ENCODE data around the gene LCNL1. TPM values are rescaled to one million over a fixed set of nuclear protein-coding genes. Genes with fewer than 3 reads are reported as not detected.

Gene LCNL1
- total RNA-seq, 6 donors from 2014 or later: 0.61 to 6.3 (median 1.8) TPM; not detected in 1

DNA sequence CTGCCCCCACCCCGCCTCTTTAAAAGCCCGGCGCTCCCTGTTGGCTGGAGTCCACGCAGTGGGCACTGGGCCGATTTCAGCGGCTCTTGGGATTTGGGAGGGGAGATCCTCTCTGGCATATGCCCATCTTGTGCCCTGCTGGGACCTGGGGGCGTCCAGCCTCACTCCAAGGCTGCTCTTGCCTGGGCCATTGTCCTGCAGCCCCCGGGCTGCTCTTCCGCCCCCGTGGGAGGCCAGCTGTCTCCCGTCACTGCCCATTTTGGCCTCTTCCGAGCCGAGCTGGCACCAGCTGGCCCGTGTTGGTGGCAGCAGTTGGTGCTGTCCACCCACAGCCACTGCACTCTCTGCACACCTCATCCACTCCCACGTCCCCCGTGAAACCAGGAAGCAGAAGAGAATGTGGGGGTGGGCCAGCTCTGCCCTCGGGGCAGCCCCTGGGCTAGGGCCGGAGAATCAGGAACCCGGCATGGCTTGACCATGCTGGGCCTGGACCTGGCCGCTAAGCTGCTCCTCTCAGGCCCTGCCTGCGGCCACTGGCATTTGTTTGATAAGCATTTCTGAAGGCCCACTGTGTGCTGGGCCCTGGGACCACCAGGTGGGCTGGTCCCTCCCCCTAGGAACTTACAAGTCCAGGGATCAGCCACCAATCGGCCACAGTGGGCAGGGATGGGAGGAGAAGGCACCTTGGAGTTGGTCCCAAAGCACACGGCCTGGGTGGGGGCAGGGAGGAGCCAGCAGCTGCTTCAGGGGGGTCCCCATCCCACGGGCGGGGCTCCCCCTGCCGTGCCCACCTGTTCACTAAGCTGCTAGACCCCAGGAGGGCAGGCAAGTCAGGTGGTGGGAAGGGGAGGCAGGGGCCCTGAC lies 35.5 kb upstream of the LCNL1 start:
- H3K27me3 ChIP-seq: no peaks in the 10 kb centered on the region
- ATAC-seq (ENCODE audit: low FRiP score in 2 of 2) (no peak), DNase-seq (peak in 1 of 2 donors; percentile 77)
- H3K4me1 ChIP-seq: peaks cover 38 to 67% (median 43%) of the 10 kb centered on the region in 4 donors
- TF ChIP-seq, protein P1, sequence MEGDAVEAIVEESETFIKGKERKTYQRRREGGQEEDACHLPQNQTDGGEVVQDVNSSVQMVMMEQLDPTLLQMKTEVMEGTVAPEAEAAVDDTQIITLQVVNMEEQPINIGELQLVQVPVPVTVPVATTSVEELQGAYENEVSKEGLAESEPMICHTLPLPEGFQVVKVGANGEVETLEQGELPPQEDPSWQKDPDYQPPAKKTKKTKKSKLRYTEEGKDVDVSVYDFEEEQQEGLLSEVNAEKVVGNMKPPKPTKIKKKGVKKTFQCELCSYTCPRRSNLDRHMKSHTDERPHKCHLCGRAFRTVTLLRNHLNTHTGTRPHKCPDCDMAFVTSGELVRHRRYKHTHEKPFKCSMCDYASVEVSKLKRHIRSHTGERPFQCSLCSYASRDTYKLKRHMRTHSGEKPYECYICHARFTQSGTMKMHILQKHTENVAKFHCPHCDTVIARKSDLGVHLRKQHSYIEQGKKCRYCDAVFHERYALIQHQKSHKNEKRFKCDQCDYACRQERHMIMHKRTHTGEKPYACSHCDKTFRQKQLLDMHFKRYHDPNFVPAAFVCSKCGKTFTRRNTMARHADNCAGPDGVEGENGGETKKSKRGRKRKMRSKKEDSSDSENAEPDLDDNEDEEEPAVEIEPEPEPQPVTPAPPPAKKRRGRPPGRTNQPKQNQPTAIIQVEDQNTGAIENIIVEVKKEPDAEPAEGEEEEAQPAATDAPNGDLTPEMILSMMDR (IDR thresholded peaks at IDR 0.05): no peak
- TF ChIP-seq POLR2A (IDR thresholded peaks at IDR 0.05) (no peak), EP300 (IDR thresholded peaks at IDR 0.05) (no peak), POLR2AphosphoS5 (IDR thresholded peaks at IDR 0.05) (no peak)
- H3K4me3 ChIP-seq: no peak overlapping the region
- H3K36me3 ChIP-seq: peaks cover under 1 to 8% (median 8%) of the 10 kb centered on the region in 4 donors
- H3K27ac ChIP-seq: peak overlapping the region in 3 of 4 donors; percentile 1 to 87 (median 26)
- H3K9me3 ChIP-seq: no peaks in the 10 kb centered on the region
- WGBS, 2 donors: 65 to 72% methylated on average over 15 to 25 of the region's 26 CpGs

DNA sequence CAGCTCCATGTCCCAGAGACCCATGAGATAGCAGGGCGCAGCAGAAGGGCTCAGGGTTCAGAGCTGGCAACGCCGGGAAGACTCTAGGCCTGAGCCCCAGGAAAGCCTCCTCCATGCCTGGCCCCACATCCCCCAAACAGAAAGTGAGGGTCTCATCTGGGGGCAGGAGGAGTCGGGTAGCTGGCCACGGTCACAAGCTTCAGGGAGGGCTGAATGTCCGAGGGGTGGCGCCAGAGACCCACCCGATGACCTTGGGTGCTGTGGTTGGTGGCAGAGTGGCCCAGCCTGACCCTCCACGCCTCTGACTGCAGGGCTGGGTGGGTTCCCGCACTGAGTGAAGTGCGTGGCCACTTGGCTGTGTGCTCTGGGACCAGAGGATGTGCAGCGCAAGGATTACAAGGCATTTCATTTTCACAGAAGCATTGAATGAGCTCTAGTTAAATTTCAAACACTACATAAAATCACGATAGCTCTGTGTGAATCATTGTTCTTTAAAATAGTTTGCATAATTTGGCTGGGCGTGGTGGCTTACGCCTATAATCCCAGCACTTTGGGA lies 34.8 kb upstream of the LCNL1 start:
- H3K4me3 ChIP-seq: no peak overlapping the region
- peak overlapping the region in 3 of 4 donors; percentile 1 to 87 (median 26) for H3K27ac ChIP-seq
- DNase-seq: peak; percentile 70 to 72
- TF ChIP-seq EP300 (IDR thresholded peaks at IDR 0.05) (no peak), POLR2AphosphoS5 (IDR thresholded peaks at IDR 0.05) (no peak)
- TF ChIP-seq, protein P1 (IDR thresholded peaks at IDR 0.05): peak in 5 of 6 experiments; percentile 50 to 77 (median 59)
- 29 to 54% methylated on average over 8 to 15 of the region's 15 CpGs for WGBS, 2 donors
- H3K9me3 ChIP-seq: no peaks in the 10 kb centered on the region
- no peaks in the 10 kb centered on the region for H3K27me3 ChIP-seq
- H3K36me3 ChIP-seq: peaks cover 0 to under 1% (median under 1%) of the 10 kb centered on the region in 4 donors
- ATAC-seq (ENCODE audit: low FRiP score in 2 of 2): no peak
- peaks cover 36 to 59% (median 39%) of the 10 kb centered on the region in 4 donors for H3K4me1 ChIP-seq

DNA sequence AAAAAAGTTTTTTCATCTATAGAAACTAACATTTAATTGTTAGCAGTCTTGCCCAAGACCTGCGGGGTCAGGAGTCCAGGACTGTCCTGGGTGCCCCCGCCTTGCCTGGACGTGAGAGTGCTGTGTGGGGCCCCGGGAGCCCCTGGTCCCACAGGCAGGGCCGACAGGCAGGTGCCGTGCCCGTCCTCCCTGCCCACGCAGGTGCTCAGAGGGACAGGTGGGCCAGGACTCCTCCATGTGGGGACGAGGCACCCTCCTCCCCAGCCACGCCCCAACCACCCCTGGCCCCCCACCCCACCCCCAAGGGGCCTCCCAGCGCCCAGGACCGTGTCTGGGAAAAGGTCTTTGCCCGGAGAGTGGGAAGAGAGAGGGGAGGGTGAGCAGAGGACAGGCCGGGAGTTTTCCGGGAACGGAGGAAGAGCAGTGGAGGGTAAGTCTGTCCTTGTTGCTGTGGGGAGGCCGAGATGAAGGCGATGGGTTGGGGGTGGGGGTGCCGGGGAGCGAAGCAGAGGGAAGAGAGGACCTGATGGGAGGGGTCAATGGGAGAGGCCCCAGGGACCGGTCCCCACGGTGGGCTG lies 33.5 kb upstream of the LCNL1 start:
- Histone ChIP-seq H3K4me3 (peak overlapping the region; percentile 61 to 85 (median 65)), H3K27me3 (no peaks in the 10 kb centered on the region), H3K36me3 (no peaks in the 10 kb centered on the region), H3K27ac (peak overlapping the region; percentile 79 to 93 (median 84)), H3K4me1 (peaks cover 28 to 51% (median 32%) of the 10 kb centered on the region in 4 donors), H3K9me3 (no peaks in the 10 kb centered on the region)
- ATAC-seq (ENCODE audit: low FRiP score in 2 of 2): no peak
- TF ChIP-seq, protein P1 (IDR thresholded peaks at IDR 0.05): no peak
- TF ChIP-seq POLR2AphosphoS5 (IDR thresholded peaks at IDR 0.05) (no peak), EP300 (IDR thresholded peaks at IDR 0.05) (no peak), POLR2A (IDR thresholded peaks at IDR 0.05) (no peak)
- DNase-seq: peak in 1 of 2 donors; percentile 71
- 13 to 15% methylated on average over 13 to 21 of the region's 22 CpGs for WGBS, 2 donors

DNA sequence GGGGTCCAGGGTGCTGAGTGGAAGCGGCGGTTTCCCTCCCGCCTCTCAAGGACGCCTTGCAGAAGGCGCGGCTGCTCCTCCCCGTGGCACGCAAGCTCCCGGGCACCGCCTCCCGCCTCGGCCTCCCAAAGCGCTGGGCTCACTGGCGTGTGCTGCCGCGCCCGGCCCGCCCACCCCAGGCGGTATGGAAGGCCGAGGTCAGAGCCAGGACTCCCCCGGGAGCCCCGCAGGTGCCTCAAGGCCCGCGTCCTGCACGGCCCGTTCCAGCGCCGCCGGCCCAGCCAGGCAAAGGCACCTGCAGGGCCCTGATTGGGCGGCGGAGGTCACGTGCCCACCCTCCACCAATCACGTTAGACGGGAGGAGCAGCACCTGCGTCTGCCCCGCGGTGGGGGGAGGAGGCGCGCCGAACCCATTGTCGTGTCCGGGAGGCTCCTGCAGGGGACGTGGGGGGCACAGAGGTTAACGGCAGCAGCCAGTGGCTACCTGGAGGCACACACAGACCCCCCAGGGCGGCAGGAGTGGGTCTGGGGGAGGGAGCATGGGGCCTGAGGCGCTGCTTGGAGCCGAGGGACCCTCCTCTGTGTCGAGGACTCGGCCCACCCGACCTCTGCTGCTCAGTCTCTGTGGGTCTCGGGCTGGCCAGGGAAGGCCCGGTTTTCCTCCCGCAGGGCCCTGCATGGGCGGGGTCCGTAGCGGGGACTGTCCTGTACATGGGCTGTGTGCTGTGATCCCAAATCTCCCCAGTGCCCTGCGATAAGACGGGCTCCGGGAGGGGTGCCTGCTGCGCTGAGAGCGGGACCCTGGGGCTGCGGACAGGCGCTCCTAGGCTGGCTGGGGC lies 32.8 kb upstream of the LCNL1 start:
- Histone ChIP-seq H3K4me3 (peak overlapping the region; percentile 61 to 85 (median 65)), H3K9me3 (no peaks in the 10 kb centered on the region), H3K27ac (peak overlapping the region; percentile 79 to 93 (median 84)), H3K36me3 (no peaks in the 10 kb centered on the region), H3K27me3 (no peaks in the 10 kb centered on the region), H3K4me1 (peaks cover 24 to 47% (median 28%) of the 10 kb centered on the region in 4 donors)
- DNase-seq (peak; percentile 98 to 99), ATAC-seq (ENCODE audit: low FRiP score in 2 of 2) (peak; percentile 89 to 92)
- WGBS, 2 donors: 11% methylated on average over 22 of the region's 63 CpGs; no CpG with 5 or more reads in 1 of the 2 donors
- TF ChIP-seq, protein P1 (IDR thresholded peaks at IDR 0.05): peak in 5 of 6 experiments; percentile 4 to 72 (median 65)
- TF ChIP-seq POLR2A (IDR thresholded peaks at IDR 0.05) (peak in 3 of 4 donors; percentile 15 to 92 (median 25)), POLR2AphosphoS5 (IDR thresholded peaks at IDR 0.05) (peak; percentile 59 to 77), EP300 (IDR thresholded peaks at IDR 0.05) (no peak)

Data from upper lobe of left lung (tissue), 6 donors.